Glomerular visceral epithelial cell (primary cell): ENCODE results near the gene AGAP2.

Experiments
- DNase-seq: peaks from one replicate; pipeline ENCODE4 v3.0.0-alpha.2; 2016; ENCODE audit errors: extremely low spot score

AGAP2 gene

GRCh38 chr12:57736741-57737466 is 1.6 kb downstream of the AGAP2 start:
- no peak for DNase-seq

- DNase-seq, result peak; percentile 45
Observed at GRCh38 chr12:57735952-57736740, 2.4 kb downstream of the AGAP2 start.

GRCh38 chr12:57735198-57735855 is 3.2 kb downstream of the AGAP2 start:
- peak; percentile 21 for DNase-seq

GRCh38 chr12:57734591-57734990 is 4.0 kb downstream of the AGAP2 start:
- DNase-seq, result no peak

- no peak for DNase-seq
Observed at GRCh38 chr12:57733928-57734327, 4.6 kb downstream of the AGAP2 start.

- DNase-seq, result no peak
Observed at GRCh38 chr12:57732726-57733593, 5.6 kb downstream of the AGAP2 start.

GRCh38 chr12:57732270-57732669 is 6.3 kb downstream of the AGAP2 start:
- no peak for DNase-seq

GRCh38 chr12:57731411-57732080 is 7.0 kb downstream of the AGAP2 start:
- DNase-seq, result no peak

GRCh38 chr12:57730336-57731067 is 8.0 kb downstream of the AGAP2 start:
- no peak for DNase-seq

- no peak for DNase-seq
Observed at GRCh38 chr12:57729321-57729844, 9.2 kb downstream of the AGAP2 start.

GRCh38 chr12:57727758-57728395 is 10.7 kb downstream of the AGAP2 start:
- DNase-seq, result no peak

GRCh38 chr12:57726884-57727757 is 11.4 kb downstream of the AGAP2 start:
- no peak for DNase-seq

GRCh38 chr12:57726151-57726883 is 12.2 kb downstream of the AGAP2 start:
- DNase-seq, result peak; percentile 89

GRCh38 chr12:57725851-57726150 is 12.7 kb downstream of the AGAP2 start:
- DNase-seq, result no peak

GRCh38 chr12:57724936-57725740 is 13.4 kb downstream of the AGAP2 start:
- DNase-seq, result no peak

GRCh38 chr12:57724003-57724935 is 14.3 kb downstream of the AGAP2 start:
- no peak for DNase-seq
